MM.1S (cell line): ENCODE results near the gene RAB31.

ENCODE experiments used
- CTCF ChIP-seq: fragments of 300-600 bp; sonication (generic); IDR thresholded peaks from 2 replicates; pipeline ENCODE4 v1.5.1; 2016; ENCODE audit warnings: antibody characterized with exemption, low read length, mixed read lengths
- EZH2 ChIP-seq: fragments of 300-600 bp; sonication (generic); optimal IDR thresholded peaks from 2 replicates; pipeline ENCODE3; 2017; ENCODE audit warnings: low read depth, mild to moderate bottlenecking, antibody characterized with exemption, low read length, mixed read lengths
- EZH2phosphoT487 ChIP-seq: fragments of 300-600 bp; sonication (generic); IDR thresholded peaks from 2 replicates; pipeline ENCODE4 v1.6.1; 2018; ENCODE audit warnings: antibody characterized with exemption, low read length

- no peak for TF ChIP-seq CTCF
- no peak for TF ChIP-seq EZH2phosphoT487
- no peak for TF ChIP-seq EZH2
These were observed 12.2 kb downstream of the RAB31 start for GRCh38 chr18:9720327-9720726.
